Sigmoid colon (tissue), 7 donors: Measurements from ENCODE around the gene SEMA7A. TPM values are rescaled to one million over a fixed set of nuclear protein-coding genes. Genes with fewer than 3 reads are reported as not detected.
A peak's percentile ranks its signal among the peaks of the same experiment; 100 is the strongest.

Experiments used
- DNase-seq: peaks from one replicate; pipeline ENCODE4 v3.0.0-alpha.2; 2019
- H3K27ac ChIP-seq, 4 donors: fragments of 200-600 bp; sonication (generic); one replicate each; pipeline ENCODE4 v1.5.1; 2016 to 2019; ENCODE audit warnings: mild to moderate bottlenecking in 1 of 4
- H3K27me3 ChIP-seq, 3 donors: fragments of 200-600 bp; sonication (generic); one replicate each; pipeline ENCODE4 v1.5.1; 2019; ENCODE audit warnings: mild to moderate bottlenecking in 1 of 3
- H3K36me3 ChIP-seq, 4 donors: fragments of 200-600 bp; sonication (generic); one replicate each; pipeline ENCODE4 v1.5.1; 2016 to 2019
- H3K4me1 ChIP-seq, 4 donors: fragments of 200-600 bp; sonication (generic); one replicate each; pipeline ENCODE4 v1.5.1; 2017 to 2019
- H3K4me3 ChIP-seq, 4 donors: fragments of 200-600 bp; sonication (generic); one replicate each; pipeline ENCODE4 v1.5.1; 2017 to 2019; ENCODE audit warnings: mild to moderate bottlenecking in 2 of 4, moderate library complexity in 1 of 4
- H3K9me3 ChIP-seq, 4 donors: fragments of 200-600 bp in 3 of 4; sonication (generic) in 3 of 4; one replicate each; pipeline versions ENCODE4 v1.5.1 to v1.6.1; 2013 to 2019
- CTCF ChIP-seq, 4 experiments: fragments of 450-650 bp in 3 of 4; fragments of 200-600 bp in 1 of 4; IDR thresholded peaks; one replicate each; pipeline ENCODE4 v1.5.1; 2016 to 2019; ENCODE audit warnings: antibody characterized with exemption in 4 of 4, mild to moderate bottlenecking in 3 of 4, moderate library complexity in 2 of 4
- EP300 ChIP-seq, 4 donors: sonication (generic); formaldehyde crosslinking; IDR thresholded peaks; one replicate each; pipeline ENCODE4 v1.6.1; 2017; ENCODE audit warnings: antibody characterized with exemption in 4 of 4
- POLR2A ChIP-seq, 2 donors: fragments of 450-650 bp; IDR thresholded peaks; one replicate each; pipeline ENCODE4 v1.6.1; 2016; ENCODE audit warnings: antibody characterized with exemption in 2 of 2, mild to moderate bottlenecking in 2 of 2, moderate library complexity in 2 of 2
- POLR2AphosphoS5 ChIP-seq, 4 donors: sonication (generic); formaldehyde crosslinking; IDR thresholded peaks; one replicate each; pipeline ENCODE4 v1.6.1; 2017; ENCODE audit warnings: antibody characterized with exemption in 4 of 4
- WGBS, 2 donors: extraction: QIAGEN DNeasy Blood & Tissue Kit; methylation state at CpG; one replicate each; pipeline ENCODE4 v1.1.7; 2013; 5-methylcytosine and 5-hydroxymethylcytosine counted together
- intact Hi-C: fragments of 100-400 bp; cut with DNase I; formaldehyde crosslinking; loops from one replicate; pipeline ENCODE4 v1.15.1; 2023
- polyA plus RNA-seq, 3 donors: library from polyadenylated mRNA; stranded (reverse); fragments of 200-250 nt; gene quantifications; one replicate each; pipeline ENCODE4 v1.2.3, GENCODE V29; 2013
- total RNA-seq, 4 donors: library from RNA; depleted of rRNA; stranded (reverse); fragments of >200 nt; gene quantifications; one replicate each; pipeline ENCODE4 v1.1.0, GENCODE V29; 2016
- donor health status: healthy with polysubstance abuse.
- donor health status: Bipolar disorder and iron deficiency.
- donor health status: healthy.

The SEMA7A gene
- total and polyA plus RNA-seq, 7 donors = 0.28 to 9.8 (median 1.2) TPM; not detected in 1

GRCh38 chr15:74432271-74432967 lies 1.3 kb downstream of the SEMA7A start:
- intact Hi-C loops = no loop called here
- H3K27me3 ChIP-seq = peaks cover 17 to 48% (median 47%) of the 10 kb centered on the region in 3 donors
- no peaks in the 10 kb centered on the region for H3K36me3 ChIP-seq
- TF ChIP-seq POLR2A (IDR thresholded peaks at IDR 0.05) (no peak), POLR2AphosphoS5 (IDR thresholded peaks at IDR 0.05) (no peak), CTCF (IDR thresholded peaks at IDR 0.05) (no peak), EP300 (IDR thresholded peaks at IDR 0.05) (no peak)
- 16 to 30% methylated on average over 21 of the region's 21 CpGs for WGBS, 2 donors
- peak overlapping the region in 3 of 4 donors; percentile 57 to 79 (median 74) for H3K4me3 ChIP-seq
- DNase-seq = no peak
- peaks cover 0 to 24% (median 20%) of the 10 kb centered on the region in 4 donors for H3K4me1 ChIP-seq
- H3K9me3 ChIP-seq = no peaks in the 10 kb centered on the region
- H3K27ac ChIP-seq = no peak overlapping the region

GRCh38 chr15:74431645-74432044 lies 2.1 kb downstream of the SEMA7A start:
- H3K27me3 ChIP-seq = peaks cover 17 to 48% (median 47%) of the 10 kb centered on the region in 3 donors
- no peak for TF ChIP-seq POLR2A (IDR thresholded peaks at IDR 0.05)
- H3K9me3 ChIP-seq = no peaks in the 10 kb centered on the region
- 62 to 75% methylated on average over 8 of the region's 8 CpGs for WGBS, 2 donors
- no peak overlapping the region for H3K4me3 ChIP-seq
- H3K27ac ChIP-seq = no peak overlapping the region
- intact Hi-C loops = no loop called here
- H3K36me3 ChIP-seq = no peaks in the 10 kb centered on the region
- no peak for DNase-seq
- H3K4me1 ChIP-seq = peaks cover 0 to 24% (median 20%) of the 10 kb centered on the region in 4 donors

- Histone ChIP-seq H3K4me3 (no peak overlapping the region), H3K9me3 (no peaks in the 10 kb centered on the region), H3K36me3 (no peaks in the 10 kb centered on the region), H3K27me3 (peaks cover 17 to 48% (median 47%) of the 10 kb centered on the region in 3 donors), H3K4me1 (peaks cover 0 to 24% (median 20%) of the 10 kb centered on the region in 4 donors), H3K27ac (no peak overlapping the region)
- 79 to 84% methylated on average over 1 of the region's 1 CpG for WGBS, 2 donors
- intact Hi-C loops = no loop called here
- DNase-seq = no peak
- TF ChIP-seq EP300 (IDR thresholded peaks at IDR 0.05) = no peak
- no peak for TF ChIP-seq POLR2AphosphoS5 (IDR thresholded peaks at IDR 0.05)
- TF ChIP-seq CTCF (IDR thresholded peaks at IDR 0.05) = no peak
Observed at GRCh38 chr15:74431116-74431515, 2.6 kb downstream of the SEMA7A start.

GRCh38 chr15:74430510-74430951 lies 3.2 kb downstream of the SEMA7A start:
- H3K36me3 ChIP-seq = no peaks in the 10 kb centered on the region
- H3K27me3 ChIP-seq = peaks cover 17 to 48% (median 47%) of the 10 kb centered on the region in 3 donors
- H3K9me3 ChIP-seq = no peaks in the 10 kb centered on the region
- TF ChIP-seq POLR2A (IDR thresholded peaks at IDR 0.05) (no peak), CTCF (IDR thresholded peaks at IDR 0.05) (no peak), EP300 (IDR thresholded peaks at IDR 0.05) (no peak), POLR2AphosphoS5 (IDR thresholded peaks at IDR 0.05) (no peak)
- no peak overlapping the region for H3K27ac ChIP-seq
- H3K4me3 ChIP-seq = no peak overlapping the region
- no peak for DNase-seq
- 31 to 64% methylated on average over 6 of the region's 6 CpGs for WGBS, 2 donors
- intact Hi-C loops = no loop called here
- peaks cover 0 to 24% (median 20%) of the 10 kb centered on the region in 4 donors for H3K4me1 ChIP-seq

- H3K27me3 ChIP-seq = peaks cover 17 to 48% (median 47%) of the 10 kb centered on the region in 3 donors
- TF ChIP-seq POLR2AphosphoS5 (IDR thresholded peaks at IDR 0.05) (no peak), POLR2A (IDR thresholded peaks at IDR 0.05) (no peak), CTCF (IDR thresholded peaks at IDR 0.05) (no peak), EP300 (IDR thresholded peaks at IDR 0.05) (no peak)
Observed at GRCh38 chr15:74429781-74430400, 3.9 kb downstream of the SEMA7A start.

More at GRCh38 chr15:74429781-74430400, 3.9 kb downstream of the SEMA7A start:
- Histone ChIP-seq H3K4me3 (no peak overlapping the region), H3K9me3 (no peaks in the 10 kb centered on the region), H3K4me1 (peaks cover 0 to 24% (median 20%) of the 10 kb centered on the region in 4 donors), H3K36me3 (no peaks in the 10 kb centered on the region), H3K27ac (no peak overlapping the region)
- intact Hi-C loops = no loop called here
- WGBS, 2 donors = 79 to 85% methylated on average over 6 of the region's 6 CpGs
- no peak for DNase-seq
